ENCODE results near the gene NKX3-2.

The NKX3-2 gene

GRCh38 chr4:13543839-13544605 lies at the start of gene NKX3-2:
Gene NKX3-2 (minus strand): TSS chr4:13544508. CDS start chr4:13544414, 94 bp downstream.
- peak within 1 kb of the TSS; percentile 59 for H3K4me3 ChIP-seq (ENCODE audit: low read depth, low read length)
- peak; percentile 21 for DNase-seq (ENCODE audit: low read depth)
- TF ChIP-seq, protein P1, sequence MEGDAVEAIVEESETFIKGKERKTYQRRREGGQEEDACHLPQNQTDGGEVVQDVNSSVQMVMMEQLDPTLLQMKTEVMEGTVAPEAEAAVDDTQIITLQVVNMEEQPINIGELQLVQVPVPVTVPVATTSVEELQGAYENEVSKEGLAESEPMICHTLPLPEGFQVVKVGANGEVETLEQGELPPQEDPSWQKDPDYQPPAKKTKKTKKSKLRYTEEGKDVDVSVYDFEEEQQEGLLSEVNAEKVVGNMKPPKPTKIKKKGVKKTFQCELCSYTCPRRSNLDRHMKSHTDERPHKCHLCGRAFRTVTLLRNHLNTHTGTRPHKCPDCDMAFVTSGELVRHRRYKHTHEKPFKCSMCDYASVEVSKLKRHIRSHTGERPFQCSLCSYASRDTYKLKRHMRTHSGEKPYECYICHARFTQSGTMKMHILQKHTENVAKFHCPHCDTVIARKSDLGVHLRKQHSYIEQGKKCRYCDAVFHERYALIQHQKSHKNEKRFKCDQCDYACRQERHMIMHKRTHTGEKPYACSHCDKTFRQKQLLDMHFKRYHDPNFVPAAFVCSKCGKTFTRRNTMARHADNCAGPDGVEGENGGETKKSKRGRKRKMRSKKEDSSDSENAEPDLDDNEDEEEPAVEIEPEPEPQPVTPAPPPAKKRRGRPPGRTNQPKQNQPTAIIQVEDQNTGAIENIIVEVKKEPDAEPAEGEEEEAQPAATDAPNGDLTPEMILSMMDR (conservative IDR thresholded peaks at IDR 0.05; ENCODE audit: low read depth, low read length), result no peak

DNA sequence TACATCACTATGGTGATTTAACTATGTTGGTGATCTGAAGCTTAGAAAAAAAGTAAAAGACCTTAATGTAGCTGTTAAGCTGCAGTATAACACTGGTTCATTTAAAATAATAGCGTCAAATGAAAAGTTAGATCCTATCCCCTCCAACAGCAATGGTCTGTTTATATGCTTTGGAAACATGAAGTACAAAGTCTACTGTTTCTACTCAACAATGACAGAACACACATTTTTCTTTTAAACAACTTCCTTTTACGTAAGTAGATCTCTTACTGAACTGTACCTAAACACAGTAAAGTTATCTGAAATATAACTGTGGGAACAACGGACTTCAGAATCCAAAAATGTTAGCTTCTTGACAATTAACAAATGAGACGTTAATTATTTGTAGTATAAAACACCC lies 47.9 kb upstream of the NKX3-2 start:
- no peak for DNase-seq (ENCODE audit: low read depth)
- TF ChIP-seq, protein P1 (conservative IDR thresholded peaks at IDR 0.05; ENCODE audit: low read depth, low read length), result no peak
- no peak overlapping the region for H3K4me3 ChIP-seq (ENCODE audit: low read depth, low read length)

DNA sequence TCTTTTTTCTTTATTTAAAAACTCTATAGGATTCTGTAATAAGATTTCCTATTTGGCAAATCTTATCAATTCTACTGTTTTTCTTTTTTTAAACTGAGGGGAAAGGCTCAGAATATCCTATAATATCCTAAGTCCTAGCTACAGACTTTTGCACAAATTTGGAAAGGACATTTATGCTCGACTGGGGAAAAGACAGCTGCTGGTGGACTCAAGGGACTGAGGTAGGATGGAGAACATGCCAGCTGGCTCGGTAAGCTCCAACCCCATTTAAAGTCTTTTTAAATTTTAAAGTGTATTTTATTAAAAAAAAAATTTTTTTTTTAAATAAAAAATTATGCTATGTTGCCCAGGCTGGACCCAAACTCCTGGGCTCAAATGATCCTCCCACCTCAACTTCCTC lies 46.5 kb upstream of the NKX3-2 start:
- no peak for DNase-seq (ENCODE audit: low read depth)
- TF ChIP-seq, protein P1 (conservative IDR thresholded peaks at IDR 0.05; ENCODE audit: low read depth, low read length), result no peak

GRCh38 chr4:13588954-13589353 lies 44.6 kb upstream of the NKX3-2 start:
- DNase-seq (ENCODE audit: low read depth), result no peak
- TF ChIP-seq, protein P1 (conservative IDR thresholded peaks at IDR 0.05; ENCODE audit: low read depth, low read length), result no peak
- H3K4me3 ChIP-seq (ENCODE audit: low read depth, low read length), result no peak overlapping the region

More for the DNA sequence above, 46.5 kb upstream of the NKX3-2 start:
- no peak overlapping the region for H3K4me3 ChIP-seq (ENCODE audit: low read depth, low read length)

DNA sequence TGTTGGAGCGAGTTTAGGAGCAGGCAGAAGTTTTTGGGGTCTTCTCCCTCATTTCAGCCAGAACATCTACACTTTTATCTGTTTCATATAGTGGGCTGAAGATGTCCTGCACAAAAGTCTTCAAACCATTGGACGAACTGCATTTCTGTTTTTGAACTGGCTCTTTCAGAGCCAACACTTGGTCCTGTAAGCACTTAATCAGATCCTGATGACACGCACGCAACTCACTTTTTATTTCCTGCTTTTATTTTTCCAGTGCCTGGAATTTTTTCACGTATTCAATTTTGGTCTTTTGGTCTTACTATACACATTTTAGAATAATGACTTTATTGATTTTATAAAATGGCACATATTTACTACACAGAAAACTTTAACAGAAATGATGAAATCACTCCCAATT lies 40.2 kb upstream of the NKX3-2 start:
- TF ChIP-seq, protein P1 (conservative IDR thresholded peaks at IDR 0.05; ENCODE audit: low read depth, low read length), result no peak
- DNase-seq (ENCODE audit: low read depth), result no peak

DNA sequence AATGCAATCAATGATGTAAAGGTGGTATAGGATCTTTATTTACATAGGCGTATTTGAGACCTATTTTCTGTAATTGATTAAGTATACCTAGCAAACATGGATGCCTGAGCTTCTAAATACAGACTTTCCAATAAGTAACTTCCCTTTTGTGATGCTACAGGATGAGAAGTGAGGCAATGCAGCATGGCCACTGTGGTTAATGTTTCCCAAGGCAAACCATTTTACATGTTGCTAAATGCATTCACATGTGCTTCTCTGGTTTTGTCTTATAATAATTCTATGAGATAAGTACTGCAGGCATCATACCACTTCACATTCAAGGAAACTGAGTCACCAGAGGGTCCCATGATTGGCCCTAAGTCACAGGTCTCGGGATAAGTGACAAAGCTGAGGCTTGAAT lies 35.7 kb upstream of the NKX3-2 start:
- TF ChIP-seq, protein P1 (conservative IDR thresholded peaks at IDR 0.05; ENCODE audit: low read depth, low read length), result no peak
- DNase-seq (ENCODE audit: low read depth), result no peak
- no peak overlapping the region for H3K4me3 ChIP-seq (ENCODE audit: low read depth, low read length)

More for the DNA sequence above, 40.2 kb upstream of the NKX3-2 start:
- no peak overlapping the region for H3K4me3 ChIP-seq (ENCODE audit: low read depth, low read length)

- TF ChIP-seq, protein P1 (conservative IDR thresholded peaks at IDR 0.05; ENCODE audit: low read depth, low read length), result no peak
- no peak for DNase-seq (ENCODE audit: low read depth)
- no peak overlapping the region for H3K4me3 ChIP-seq (ENCODE audit: low read depth, low read length)
Measured at GRCh38 chr4:13577660-13578059, 33.4 kb upstream of the NKX3-2 start.
